Stomach smooth muscle (tissue), 2 donors: ENCODE results near the gene C1R.
"Not testable (repeated sequence)": the region's sequence is repeated elsewhere in the genome, so short reads cannot be mapped to it uniquely, and the experiment has no call there.

ENCODE experiments used
- H3K27ac ChIP-seq: one replicate; pipeline ENCODE4 v1.7.0; 2013; ENCODE audit warnings: mild to moderate bottlenecking, low read length, inconsistent platforms
- H3K27me3 ChIP-seq, 2 donors: one replicate each; pipeline ENCODE4 v1.7.0; 2013; ENCODE audit warnings: low read length in 2 of 2; ENCODE audit not compliant: insufficient read depth in 2 of 2, control insufficient read depth in 1 of 2
- H3K36me3 ChIP-seq, 2 donors: one replicate each; pipeline ENCODE4 v1.7.0; 2013; ENCODE audit warnings: low read length in 2 of 2; ENCODE audit not compliant: control insufficient read depth in 2 of 2, insufficient read depth in 2 of 2
- H3K4me1 ChIP-seq: one replicate; pipeline ENCODE4 v1.7.0; 2013; ENCODE audit warnings: low read length; ENCODE audit not compliant: control insufficient read depth, insufficient read depth
- H3K4me3 ChIP-seq, 2 donors: one replicate each; pipeline ENCODE4 v1.7.0; 2013; ENCODE audit warnings: low read length in 2 of 2
- H3K9ac ChIP-seq, 2 donors: one replicate each; pipeline ENCODE4 v1.7.0; 2013; ENCODE audit warnings: low read length in 2 of 2, mild to moderate bottlenecking in 1 of 2
- H3K9me3 ChIP-seq, 2 donors: one replicate each; pipeline ENCODE4 v1.7.0; 2013; ENCODE audit warnings: low read length in 2 of 2; ENCODE audit not compliant: control insufficient read depth in 2 of 2
- donor health status: healthy.
- donor health status: Pancreatic carcinoma.

C1R gene

DNA sequence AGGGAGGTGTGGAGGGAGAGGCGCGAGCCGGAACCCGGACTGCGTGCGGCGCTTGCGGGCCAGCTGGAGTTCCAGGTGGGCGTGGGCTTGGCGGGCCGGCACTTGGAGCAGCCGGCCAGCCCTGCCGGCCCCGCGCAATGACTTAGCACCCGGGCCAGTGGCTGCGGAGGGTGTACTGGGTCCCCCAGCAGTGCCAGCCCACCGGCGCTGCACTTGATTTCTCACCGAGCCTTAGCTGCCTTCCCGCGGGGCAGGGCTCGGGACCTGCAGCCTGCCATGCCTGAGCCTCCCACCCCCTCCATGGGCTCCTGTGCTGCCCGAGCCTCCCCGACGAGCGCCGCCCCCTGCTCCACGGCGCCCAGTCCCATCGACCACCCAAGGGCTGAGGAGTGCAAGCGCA is 54.8 kb downstream of the C1R start:
- H3K27me3 ChIP-seq, H3K4me1 ChIP-seq, H3K27ac ChIP-seq, H3K9ac ChIP-seq, H3K4me3 ChIP-seq, H3K9me3 ChIP-seq, H3K36me3 ChIP-seq: not testable (repeated sequence)

DNA sequence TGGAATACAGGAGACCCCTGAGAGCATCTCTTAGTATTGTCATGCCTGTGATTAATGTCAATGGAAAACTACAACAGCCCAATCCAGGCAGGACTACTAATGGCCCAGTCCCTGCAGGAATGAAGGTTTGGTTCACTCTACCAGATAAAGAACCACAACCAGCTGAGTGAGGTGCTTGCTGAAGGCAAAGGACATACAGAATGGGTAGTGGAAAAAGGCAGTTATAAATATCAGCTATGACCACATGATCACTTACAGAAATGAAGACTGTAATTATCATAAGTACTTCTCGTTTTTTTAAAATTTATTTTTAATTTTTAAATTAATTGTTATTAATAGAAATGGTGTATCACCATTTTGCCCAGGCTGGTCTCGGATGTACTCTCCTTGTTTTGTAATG is 56.8 kb downstream of the C1R start:
- no peaks in the 10 kb centered on the region for H3K4me1 ChIP-seq
- no peak overlapping the region for H3K9ac ChIP-seq
- no peaks in the 10 kb centered on the region for H3K36me3 ChIP-seq
- no peaks in the 10 kb centered on the region for H3K9me3 ChIP-seq
- H3K27ac ChIP-seq = no peak overlapping the region
- H3K4me3 ChIP-seq = no peak overlapping the region
- peaks cover 0 to 2% of the 10 kb centered on the region in 2 donors for H3K27me3 ChIP-seq

DNA sequence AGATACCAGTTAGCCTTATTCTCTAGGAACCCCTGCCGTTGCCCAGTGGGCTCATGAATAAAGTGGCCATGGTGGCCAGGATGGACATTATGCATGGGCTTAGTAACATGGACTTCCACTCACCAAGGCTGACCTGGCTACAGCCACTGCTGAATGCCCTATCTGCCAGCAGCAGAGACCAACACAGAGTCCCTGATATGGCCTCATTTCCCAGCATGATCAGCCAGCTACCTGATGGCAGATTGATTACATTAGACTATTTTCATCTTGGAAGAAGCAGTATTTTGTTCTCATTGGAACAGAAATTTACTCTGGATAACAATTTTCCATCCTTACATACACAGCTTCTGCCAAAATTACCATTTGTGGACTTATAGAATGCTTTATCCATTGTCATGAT is 57.8 kb downstream of the C1R start:
- no peak overlapping the region for H3K27ac ChIP-seq
- no peak overlapping the region for H3K9ac ChIP-seq
- H3K36me3 ChIP-seq = no peaks in the 10 kb centered on the region
- H3K27me3 ChIP-seq = peaks cover 0 to 2% of the 10 kb centered on the region in 2 donors
- H3K4me3 ChIP-seq = no peak overlapping the region
- no peaks in the 10 kb centered on the region for H3K9me3 ChIP-seq
- no peaks in the 10 kb centered on the region for H3K4me1 ChIP-seq

DNA sequence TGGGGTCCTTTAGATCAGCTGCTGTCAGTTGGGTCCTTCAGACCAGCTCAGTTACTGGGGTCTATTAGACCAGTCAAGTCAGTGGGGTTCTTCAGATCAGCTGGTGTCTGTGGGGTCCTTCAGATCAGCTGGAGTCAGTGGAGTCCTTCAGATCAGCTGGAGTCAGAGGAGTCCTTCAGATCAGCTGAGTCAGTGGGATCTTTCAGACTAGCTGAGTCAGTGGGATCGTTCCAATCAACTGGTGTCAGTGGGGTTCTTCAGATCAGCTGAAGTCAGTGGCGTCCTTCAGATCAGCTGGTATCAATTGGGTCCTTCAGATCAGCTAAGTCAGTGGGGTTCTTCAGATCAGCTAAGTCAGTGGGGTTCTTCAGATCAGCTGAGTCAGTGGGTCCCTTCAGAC is 59.3 kb downstream of the C1R start:
- no peaks in the 10 kb centered on the region for H3K4me1 ChIP-seq

DNA sequence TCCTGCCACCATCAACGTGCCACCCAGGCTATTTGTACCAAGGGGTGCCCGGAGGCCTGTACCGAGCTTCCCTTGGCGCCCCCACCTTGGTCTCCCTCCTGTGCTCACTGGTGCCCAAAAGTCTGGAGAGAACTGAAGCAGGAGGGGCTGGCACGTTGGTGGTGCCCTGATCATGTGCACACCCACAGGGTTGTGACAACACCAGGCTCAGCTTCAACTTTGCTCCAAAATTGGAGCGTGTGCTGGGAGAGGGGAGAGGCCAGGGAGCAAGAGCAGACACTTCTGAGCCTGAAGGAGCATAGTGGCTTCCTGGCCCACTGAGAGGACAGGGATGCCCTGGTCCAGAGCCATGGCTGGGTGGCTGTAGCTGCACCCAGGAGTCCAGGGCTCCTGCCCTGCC is 60.9 kb downstream of the C1R start:
- Histone ChIP-seq H3K27me3 (peaks cover 0 to 2% of the 10 kb centered on the region in 2 donors), H3K9me3 (no peaks in the 10 kb centered on the region), H3K9ac (no peak overlapping the region), H3K27ac (no peak overlapping the region), H3K4me3 (no peak overlapping the region), H3K4me1 (no peaks in the 10 kb centered on the region), H3K36me3 (no peaks in the 10 kb centered on the region)

More for the DNA sequence above, 59.3 kb downstream of the C1R start:
- no peak overlapping the region for H3K27ac ChIP-seq
- H3K9me3 ChIP-seq = no peaks in the 10 kb centered on the region
- H3K27me3 ChIP-seq = peaks cover 0 to 2% of the 10 kb centered on the region in 2 donors
- no peak overlapping the region for H3K4me3 ChIP-seq
- H3K9ac ChIP-seq = no peak overlapping the region
- H3K36me3 ChIP-seq = no peaks in the 10 kb centered on the region
